Activated T-helper 1 cell treated with Interleukin-2 at 50 U/mL for 16 hours (primary cell): ENCODE measurements around the gene SERPINH1.
"Not testable (repeated sequence)": the region's sequence is repeated elsewhere in the genome, so short reads cannot be mapped to it uniquely, and the experiment has no call there.

Source experiments
- DNase-seq: peaks from one replicate; pipeline ENCODE4 v3.0.0-alpha.2; 2020; ENCODE audit warnings: low read depth

Gene SERPINH1

DNA sequence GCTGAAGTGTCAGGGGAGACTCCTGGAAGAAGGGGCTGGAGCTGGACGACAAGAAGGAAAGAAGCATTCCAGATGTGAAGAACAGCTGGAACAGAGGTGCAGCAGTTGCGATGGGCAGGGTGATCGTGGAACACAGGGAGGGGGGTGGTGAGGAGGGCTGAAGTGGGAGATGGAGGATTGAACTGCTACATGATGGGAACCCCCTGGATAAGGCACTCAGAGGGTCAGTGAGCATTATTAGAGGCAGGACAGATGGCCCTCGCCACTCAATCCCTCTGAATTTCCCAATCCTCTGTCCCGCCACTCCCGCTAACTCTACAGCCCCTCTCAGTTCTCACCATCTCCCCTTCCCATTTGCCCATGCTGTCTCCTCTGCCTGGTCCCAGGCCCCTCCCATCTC is 14.0 kb downstream of the SERPINH1 start:
- DNase-seq, result no peak

DNA sequence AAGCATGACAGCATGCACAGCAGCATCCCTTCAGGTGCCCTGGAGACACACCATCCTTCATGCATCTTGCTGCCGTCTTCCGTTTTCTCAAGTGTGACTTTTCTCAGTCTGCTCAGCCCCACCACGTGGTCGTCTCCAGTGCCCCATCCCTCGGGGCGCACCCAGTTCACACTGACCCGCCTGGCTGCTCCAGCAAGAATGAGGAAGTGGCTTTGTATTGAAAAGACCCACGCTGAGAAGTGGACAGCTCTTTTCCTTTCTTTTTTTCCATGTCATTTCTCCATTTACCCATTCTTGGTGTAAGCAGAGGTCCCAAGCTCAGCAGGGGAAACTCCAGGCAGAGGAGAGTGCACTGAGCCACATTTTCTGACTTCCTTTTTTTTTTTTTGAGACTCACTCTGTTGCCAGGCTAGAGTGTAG is 14.5 kb downstream of the SERPINH1 start:
- DNase-seq, result no peak

DNA sequence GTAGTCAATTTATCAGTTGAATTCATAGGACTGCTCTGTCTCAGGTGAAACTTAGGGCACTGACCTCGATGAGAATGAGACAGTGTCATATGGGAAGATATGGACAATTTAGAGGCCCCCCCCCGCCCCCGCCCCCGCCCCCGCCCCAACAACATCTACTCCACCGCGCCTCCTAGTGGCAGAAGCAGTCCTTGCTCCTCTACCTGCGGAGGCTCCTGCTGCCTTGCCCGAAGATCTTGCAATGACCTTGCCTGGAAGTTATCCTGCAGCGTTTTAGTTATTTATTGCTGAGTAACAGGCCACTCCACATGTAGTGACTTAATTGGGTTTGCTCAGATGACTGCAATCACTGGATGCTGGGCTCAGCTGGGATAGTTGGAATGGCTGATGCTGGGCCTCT is 15.2 kb downstream of the SERPINH1 start:
- DNase-seq, result peak; percentile 43

DNA sequence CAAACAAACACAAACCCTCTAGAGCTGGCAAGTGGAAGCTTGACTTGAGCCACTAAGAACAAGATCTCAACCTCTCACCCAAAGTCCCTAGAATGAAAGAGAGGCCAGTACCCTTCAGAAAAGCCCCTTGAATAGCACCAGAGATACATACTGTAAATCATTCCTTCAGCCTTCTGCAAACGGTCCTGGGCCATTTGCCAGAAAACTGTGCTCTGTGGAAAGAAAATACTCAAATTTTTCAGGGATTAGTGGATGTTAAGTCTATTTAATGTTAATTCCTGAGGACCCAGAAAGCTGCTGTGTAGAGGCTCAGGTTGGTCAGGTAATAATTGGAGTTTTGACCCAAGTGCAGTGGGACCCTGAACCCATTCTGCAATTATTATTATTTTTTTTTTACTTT is 16.9 kb downstream of the SERPINH1 start:
- DNase-seq, result no peak

DNA sequence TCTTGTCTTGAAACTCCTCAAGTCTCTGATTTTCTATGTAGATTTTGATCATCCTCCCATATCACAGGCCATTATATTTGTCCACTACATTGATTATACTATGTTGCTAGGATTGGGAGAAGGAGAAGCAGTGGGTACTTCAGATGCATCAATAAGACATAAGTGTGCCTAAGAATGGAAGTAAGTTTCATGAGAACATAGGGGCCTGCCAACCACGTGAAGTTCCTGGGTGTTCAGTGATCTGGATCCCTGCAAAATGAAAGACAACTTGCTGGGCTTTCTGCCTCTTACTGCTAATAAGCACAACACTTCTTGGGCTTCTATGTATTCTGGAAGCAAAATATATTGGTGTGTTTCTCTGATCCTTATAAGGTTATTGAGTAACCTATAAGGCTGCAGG is 17.8 kb downstream of the SERPINH1 start:
- no peak for DNase-seq

DNA sequence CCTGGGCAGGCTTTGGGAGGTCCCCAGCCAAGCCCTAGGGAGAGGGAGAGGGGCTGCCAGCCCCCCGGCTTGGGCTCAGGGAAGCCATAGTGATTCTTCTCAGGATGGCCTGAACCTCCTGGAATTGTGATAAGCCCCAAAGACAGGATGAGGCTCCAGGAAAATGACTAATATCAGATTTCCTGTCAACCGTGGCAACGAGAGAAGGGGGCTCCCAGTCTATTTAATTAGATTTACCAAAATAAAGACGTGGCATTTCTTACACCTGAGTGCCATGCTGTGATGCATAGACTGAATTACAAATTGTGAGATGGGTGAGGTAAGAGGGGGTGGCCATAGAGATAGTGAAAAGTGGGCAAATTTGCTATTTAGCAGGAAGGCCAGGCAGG is 20.4 kb downstream of the SERPINH1 start:
- no peak for DNase-seq

DNA sequence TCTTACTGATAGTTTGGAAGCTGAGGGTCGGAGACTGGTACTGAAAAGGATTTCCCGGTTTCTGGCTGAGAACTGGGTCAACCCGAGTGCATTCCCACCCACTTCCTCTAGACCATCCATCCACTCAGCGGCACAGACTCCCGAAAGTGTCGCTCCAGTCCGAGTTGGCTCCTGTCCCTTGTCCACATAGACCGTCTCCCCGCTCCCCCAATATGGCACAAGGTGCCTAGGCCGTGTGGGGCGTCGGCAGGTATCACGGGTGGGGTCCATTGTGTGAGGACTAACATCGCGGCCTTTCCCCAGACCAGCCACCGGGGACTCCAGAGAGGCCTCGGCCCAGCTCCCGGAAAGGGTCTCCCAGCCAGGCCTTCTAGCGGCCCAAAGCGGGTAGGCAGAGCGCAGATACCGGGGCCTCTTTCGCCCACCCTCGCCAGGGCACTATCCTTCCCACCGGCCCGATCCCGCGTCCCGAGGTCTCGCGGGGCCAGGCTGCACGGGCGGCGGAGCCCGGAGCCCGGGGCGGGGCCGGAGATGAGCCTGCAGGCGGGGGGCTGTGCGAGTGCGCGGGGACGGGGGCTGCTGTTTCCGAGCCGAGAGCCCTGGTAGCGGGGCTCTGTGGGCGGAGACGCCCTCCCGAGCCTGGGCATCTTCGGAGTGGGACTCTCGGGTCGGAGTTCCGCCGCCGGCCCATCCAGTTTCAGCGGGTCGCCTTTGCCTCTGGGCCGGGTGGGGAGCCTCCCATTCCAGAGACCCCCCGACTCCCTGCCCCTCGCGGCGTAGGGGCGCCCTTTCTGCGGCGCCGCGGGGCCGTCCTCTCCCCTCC is 21.1 kb downstream of the SERPINH1 start:
- peak; percentile 46 for DNase-seq

DNA sequence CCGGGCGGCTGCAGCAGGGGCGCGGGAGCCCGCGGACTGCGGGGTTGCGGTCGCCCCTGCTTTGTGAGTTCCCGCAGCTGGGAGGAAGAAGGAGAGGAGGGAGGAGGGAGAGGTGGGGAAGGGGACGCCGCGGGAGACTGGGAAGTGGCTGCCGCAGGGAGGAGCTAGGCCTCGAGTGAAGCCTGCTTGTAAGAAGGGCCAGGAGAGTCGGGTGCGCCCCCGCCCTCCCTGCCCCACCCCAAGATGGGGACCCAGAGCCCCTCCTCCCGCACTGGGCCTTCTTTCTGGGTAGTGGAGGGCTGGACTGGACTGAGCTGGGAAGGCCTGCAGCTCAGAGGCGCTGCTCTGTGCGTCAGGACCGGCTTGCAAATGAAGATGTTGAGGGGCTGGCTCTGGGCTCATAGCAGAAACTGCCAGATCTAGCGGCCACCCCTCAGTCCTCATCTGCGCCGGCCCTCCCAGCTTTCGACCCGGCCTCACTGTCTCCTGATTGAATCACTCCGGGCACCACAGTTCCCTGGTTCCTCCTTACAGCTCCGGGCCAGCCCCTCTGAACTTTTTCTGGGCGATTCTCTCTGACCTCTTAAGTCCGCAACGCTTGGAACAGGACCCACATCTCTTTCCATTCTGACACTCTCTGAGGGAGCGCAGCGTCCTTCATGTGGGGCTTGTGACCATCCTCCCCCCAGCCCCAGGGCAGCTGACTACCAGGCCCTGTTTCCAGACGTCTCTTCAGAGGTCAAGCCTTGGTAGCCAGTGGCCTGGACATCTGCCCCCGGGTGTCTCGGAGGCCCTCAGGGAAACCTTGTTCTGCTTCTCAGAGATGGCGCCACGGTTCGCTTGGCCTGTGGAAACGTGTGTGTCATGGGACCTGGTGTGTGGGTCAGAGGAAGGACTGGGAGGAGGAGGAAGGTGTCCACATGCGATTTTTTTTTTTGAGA is 21.9 kb downstream of the SERPINH1 start:
- no peak for DNase-seq

DNA sequence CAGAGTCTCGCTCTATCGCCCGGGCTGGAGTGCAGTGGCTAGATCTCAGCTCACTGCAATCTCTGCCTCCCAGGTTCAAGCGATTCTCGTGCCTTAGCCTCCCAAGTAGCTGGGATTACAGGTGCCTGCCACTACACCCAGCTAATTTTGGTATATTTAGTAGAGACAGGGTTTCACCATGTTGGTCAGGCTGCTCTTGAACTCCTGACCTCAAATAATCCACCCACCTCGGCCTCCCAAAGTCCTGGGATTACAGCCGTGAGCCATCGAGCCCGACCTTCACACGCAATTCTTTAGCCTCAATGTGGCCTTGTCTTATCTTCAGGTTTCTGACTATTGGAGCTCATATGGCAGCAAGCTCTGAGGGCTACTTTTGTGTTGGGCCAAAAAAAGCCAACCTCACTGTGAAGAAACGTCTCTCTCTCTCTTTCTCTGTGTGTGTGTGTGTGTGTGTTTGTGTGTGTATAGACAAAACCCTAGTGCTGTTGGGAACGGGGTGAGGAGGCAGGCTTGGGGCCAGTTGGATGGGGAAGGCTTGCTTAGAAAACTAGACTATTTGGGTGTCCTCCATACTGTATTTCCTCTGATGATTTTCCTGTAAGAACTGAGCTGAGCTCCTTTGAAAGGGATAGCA is 22.7 kb downstream of the SERPINH1 start:
- not testable (repeated sequence) for DNase-seq

DNA sequence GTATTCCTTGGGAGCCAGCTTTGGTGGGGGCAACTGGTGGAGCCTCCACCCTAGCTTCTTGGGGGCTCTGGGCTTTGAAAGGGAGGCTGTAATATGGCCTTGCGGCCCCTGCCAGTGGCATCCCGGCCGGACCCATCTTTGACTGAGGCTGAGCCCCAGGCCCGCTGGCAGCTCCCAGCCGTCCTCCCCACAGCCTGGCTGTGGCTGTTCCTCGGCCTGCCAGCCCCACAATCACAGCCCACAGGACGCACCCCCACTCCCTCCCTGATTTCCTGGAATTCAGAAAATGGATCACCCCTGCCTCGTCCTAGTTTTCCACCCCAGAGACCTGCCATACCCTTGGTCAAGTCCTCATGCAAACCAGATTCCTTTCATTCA is 23.2 kb downstream of the SERPINH1 start:
- no peak for DNase-seq

DNA sequence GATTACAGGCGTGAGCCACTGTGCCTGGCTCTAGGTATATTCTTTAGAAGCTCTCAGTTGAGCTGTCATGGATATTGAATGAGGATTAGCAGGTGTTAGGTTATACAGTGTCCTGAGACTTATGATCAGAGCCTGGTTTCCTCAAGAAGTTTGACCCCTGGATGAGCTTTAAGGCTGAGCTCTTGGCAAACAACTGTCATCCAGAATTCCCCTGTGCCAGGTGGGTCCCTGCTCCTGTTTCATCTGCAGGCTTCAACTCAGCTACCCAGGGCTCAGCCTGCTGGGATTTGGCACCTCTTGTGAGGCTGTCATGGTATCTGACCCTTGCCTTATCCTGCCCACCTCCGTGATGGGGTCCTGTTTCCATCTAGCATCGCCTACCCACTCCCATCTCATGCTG is 24.3 kb downstream of the SERPINH1 start:
- no peak for DNase-seq

DNA sequence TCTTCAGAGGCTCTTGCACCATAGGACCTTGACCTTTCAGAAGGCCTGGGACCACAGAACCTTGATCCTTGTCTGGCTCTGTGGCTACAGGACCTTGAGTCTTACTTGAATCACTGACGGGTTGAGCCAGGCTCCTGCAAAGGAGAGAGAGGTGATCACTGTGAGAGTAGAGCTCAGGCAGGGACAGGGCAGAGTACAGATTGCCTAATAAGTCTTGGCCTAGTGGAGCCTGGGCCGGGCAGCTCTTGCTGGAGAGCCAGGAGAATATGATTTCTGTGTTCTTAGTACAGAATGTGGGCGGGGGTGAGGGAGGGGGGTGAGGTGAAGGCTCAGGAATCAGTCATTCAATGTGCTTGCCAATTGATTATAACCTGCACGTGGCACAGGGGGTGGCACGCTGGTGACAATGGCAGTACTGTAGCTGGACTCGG is 26.0 kb downstream of the SERPINH1 start:
- no peak for DNase-seq

DNA sequence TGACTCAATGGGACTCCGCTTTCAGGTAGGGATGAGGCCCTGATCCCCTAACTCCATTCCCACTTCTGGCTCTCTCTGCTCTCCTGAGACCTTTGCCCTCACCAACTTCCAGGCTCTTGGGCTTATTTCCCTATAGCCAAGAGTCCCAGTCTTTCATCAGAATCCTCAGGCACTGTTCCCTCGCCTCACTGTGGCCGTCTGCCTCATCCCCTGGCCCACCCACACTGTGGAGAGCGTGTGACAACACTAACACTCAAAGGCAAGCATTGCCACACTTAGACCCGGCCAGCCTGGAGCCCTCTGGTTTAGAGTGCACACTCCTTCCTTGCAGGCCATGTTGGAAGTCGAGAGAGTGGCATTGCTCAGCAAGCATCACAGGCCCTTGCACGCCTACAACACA is 27.0 kb downstream of the SERPINH1 start:
- DNase-seq, result no peak

DNA sequence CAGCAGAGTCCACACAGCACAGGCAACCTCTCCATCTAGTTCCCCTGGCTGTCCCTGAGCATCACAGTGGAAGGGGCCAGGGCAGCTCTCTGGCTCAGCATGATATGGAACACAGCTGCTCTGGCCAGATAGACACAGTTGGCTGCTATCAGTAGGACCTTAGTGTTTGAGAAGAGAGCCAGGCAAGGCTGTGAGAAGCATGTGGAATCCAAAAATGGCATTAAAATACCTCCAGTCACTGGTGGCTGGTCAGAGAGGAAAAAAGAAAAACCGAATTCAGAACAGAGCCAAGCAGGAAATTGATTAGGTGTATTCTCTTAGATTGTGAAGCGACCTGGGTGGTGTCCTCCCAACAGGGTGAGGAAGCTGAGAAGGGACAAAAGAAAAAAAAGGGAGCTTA is 27.9 kb downstream of the SERPINH1 start:
- no peak for DNase-seq

DNA sequence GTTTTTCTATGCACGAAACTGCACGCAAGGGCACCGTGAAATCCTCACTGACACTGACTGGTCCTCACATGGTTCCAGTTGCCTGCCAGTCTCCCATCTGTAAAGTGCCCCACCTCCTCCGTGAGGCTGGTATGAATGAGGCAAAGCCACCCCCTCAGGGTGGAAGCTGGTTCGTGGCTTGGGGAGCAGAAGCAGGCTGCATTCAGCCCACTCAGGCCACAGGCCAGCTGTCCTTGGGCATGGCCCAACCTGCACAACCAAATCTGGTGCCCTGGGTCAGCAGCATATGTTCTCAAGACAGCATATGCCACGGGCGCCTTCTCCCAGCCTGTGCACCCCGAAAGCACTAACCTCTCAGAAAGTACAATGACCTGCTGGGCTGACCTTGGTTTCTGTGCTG is 29.3 kb downstream of the SERPINH1 start:
- no peak for DNase-seq

DNA sequence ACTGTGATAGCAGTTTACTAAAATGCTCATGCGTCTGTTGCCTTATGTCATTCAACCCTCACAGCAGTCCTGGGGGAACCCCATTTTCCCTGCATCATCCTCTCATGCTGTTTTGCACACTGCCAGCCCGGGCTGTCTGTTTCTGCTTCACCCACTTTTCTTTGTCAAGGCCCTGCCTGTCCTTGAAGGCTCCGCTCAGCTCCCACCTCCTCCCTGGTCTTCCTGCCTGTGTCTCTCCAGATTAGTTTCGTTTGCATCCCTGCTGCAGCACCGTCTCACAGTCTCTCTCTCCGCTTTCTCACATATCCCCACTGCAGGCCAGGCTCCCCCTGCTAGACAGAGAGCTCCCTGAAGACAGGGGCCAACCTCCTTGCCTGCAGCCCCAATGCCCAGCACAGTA is 29.9 kb downstream of the SERPINH1 start:
- no peak for DNase-seq

DNA sequence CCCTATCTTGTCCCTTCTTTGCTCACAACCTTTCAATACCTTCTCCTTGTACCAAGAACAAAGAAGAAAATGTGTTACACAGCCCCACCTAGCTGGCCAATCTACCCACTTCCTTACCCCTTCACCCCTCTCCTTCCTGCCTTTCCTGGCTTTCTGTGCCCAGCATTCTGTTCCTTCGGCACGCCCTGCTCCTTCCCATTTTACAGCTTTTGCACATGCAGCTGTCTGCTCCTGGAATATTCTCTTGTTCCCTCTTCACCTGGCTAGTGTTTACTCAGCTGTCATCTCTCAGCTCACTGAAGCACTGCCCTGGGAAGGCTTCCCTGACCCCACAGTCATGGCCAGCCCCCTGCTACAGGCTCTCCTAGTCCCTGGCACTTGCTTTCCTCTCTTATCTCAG is 30.7 kb downstream of the SERPINH1 start:
- DNase-seq, result no peak

DNA sequence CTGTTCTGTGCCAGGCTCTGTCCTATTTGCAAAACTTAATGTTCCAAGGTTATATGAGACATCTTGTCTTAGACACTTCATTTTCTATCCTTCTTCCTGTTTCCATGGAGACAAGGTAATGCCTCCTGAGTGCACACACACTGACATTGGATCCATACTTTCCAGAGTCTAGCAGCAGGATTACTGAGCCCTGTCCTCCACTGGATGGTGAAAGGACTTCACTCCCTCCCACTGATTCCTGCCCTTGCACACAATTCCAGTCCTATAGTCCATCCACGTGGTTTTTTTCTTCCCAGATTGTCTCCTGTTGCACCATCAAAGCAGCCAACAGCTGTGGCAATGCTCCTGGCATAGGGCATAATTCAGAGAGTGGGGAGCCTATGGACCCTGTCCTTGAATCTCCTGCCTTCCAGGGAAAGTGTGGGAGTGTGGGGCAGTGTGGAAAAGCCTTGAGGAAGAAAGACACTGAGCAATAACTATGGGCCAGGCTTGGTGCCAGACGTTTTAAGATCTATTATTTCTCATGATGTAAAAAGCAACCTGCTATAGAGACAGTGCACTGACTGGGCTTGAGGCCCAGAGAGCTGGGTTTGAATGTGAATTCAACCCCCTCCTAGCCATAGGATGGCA is 31.3 kb downstream of the SERPINH1 start:
- DNase-seq, result no peak

DNA sequence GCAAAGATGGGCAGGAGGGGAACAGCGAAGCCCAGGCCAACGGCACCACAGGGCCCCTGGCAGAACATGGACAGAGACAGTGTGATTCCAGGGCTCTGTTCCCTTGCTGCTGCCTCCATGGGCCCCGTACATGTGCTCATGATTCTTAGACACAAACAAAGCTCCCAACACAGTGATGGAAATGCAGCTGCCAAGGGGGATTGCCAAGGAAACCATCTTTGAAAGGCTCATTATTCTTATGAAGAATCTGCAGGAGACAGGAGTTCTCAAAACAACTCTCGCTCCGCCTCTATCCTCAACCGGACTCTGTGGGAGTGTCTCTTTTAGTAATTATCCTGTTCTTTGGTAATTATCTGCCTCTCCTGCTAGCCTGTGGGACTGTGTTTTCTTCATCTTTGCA is 32.2 kb downstream of the SERPINH1 start:
- DNase-seq, result no peak

DNA sequence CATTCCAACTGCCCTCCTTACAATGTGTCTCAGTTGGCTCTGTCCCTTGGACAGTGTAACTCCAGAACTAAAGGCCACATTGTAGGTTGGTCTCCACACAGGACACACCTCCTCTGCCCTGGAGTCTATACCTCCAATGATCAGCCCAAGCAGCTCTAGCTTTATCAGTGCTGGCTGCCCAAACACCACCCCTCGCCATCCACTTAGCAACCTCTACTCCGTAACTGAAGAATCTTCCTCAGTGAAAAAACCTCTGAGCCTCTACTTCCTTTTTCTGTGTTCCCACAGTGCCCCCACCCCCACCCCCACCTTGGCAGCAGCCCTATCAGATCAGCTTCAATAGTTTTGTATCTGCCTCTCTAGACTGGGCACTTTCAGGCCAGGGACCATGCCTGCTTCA is 33.4 kb downstream of the SERPINH1 start:
- DNase-seq, result no peak

DNA sequence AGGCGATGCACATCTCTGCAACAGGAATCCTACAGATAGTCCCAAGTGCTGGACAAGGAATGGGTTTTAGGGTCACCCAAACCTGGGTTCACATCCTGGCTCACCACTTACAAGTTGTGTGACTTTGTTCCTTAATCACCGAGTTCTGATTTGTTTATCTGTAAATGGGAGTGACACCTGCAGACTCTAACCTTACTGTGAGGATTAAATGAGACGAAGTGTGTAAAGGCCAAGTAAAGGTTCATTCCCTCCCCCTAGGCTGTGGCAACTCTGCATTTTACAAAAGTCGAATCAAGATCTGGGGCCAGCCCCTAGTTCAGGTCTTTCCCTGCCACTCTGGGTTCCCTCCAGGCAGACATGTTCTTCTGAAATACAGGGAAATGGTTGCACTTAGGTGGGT is 34.9 kb downstream of the SERPINH1 start:
- no peak for DNase-seq

DNA sequence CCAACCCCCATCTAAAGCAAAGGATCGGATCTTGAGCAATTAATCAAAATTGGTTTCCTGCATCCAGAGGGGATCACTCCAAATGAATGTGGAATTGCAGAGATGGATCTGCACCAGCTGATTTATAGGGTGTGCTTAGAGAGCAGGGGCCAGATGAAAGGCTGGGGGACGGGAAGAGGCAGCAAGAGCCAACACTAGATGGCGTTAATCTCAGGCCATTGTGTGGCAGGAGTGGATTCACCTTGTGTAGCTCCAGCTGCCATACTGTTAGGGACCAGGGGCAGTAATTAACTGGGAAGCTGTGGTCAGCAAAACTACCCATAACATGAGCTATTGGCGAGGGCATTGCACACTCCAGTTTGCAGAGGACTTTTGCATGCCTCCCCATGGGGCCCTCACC is 35.6 kb downstream of the SERPINH1 start:
- DNase-seq, result no peak
